Measurements from ENCODE around the gene CDYL. TPM values are rescaled to one million over a fixed set of nuclear protein-coding genes. Genes with fewer than 3 reads are reported as not detected.

Gene CDYL
- polyA plus RNA-seq, 1 experiment, result 26.6 TPM

GRCh38 chr6:4889701-4890100 is 113.5 kb downstream of the CDYL start:
- Histone ChIP-seq H3K27ac (ENCODE audit: low read depth, low read length) (no peak overlapping the region), H3K9me3 (ENCODE audit: control insufficient read depth, insufficient read depth, low read length) (no peaks in the 10 kb centered on the region; the same call in 1 of the 2 replicates), H3K4me3 (ENCODE audit: low read depth, low read length) (no peak overlapping the region), H3K27me3 (ENCODE audit: control insufficient read depth, insufficient read depth, low read length) (no peaks in the 10 kb centered on the region)
- no peak for TF ChIP-seq CTCF (IDR thresholded peaks at IDR 0.05; ENCODE audit: low read depth, low read length)
- no peak for DNase-seq (ENCODE audit: low read depth, low spot score)
- POLR2A ChIA-PET, result interaction anchor here (0.5 kb wide), 1 partner anchor 294 kb away, joined by 3 read pairs; no protein-coding TSS in a partner anchor
- CTCF ChIA-PET, result no interaction called here

- no peaks in the 10 kb centered on the region for H3K27me3 ChIP-seq (ENCODE audit: control insufficient read depth, insufficient read depth, low read length)
These were observed 114.0 kb downstream of the CDYL start for GRCh38 chr6:4890191-4890590.

GRCh38 chr6:4890627-4891026 is 114.4 kb downstream of the CDYL start:
- CTCF ChIA-PET, result no interaction called here
- POLR2A ChIA-PET, result no interaction called here
- no peak for TF ChIP-seq CTCF (IDR thresholded peaks at IDR 0.05; ENCODE audit: low read depth, low read length)

More at GRCh38 chr6:4890191-4890590, 114.0 kb downstream of the CDYL start:
- CTCF ChIA-PET, result no interaction called here
- no peaks in the 10 kb centered on the region; the same call in 1 of the 2 replicates for H3K9me3 ChIP-seq (ENCODE audit: control insufficient read depth, insufficient read depth, low read length)
- POLR2A ChIA-PET, result interaction anchor here (0.5 kb wide), 1 partner anchor 295 kb away, joined by 3 read pairs; no protein-coding TSS in a partner anchor
- no peak for TF ChIP-seq CTCF (IDR thresholded peaks at IDR 0.05; ENCODE audit: low read depth, low read length)
- DNase-seq (ENCODE audit: low read depth, low spot score), result no peak
- no peak overlapping the region for H3K27ac ChIP-seq (ENCODE audit: low read depth, low read length)
- no peak overlapping the region for H3K4me3 ChIP-seq (ENCODE audit: low read depth, low read length)

GRCh38 chr6:4891141-4891540 is 114.9 kb downstream of the CDYL start:
- CTCF ChIA-PET, result no interaction called here
- POLR2A ChIA-PET, result no interaction called here

More at GRCh38 chr6:4890627-4891026, 114.4 kb downstream of the CDYL start:
- Histone ChIP-seq H3K27me3 (ENCODE audit: control insufficient read depth, insufficient read depth, low read length) (no peaks in the 10 kb centered on the region), H3K4me3 (ENCODE audit: low read depth, low read length) (no peak overlapping the region), H3K27ac (ENCODE audit: low read depth, low read length) (no peak overlapping the region), H3K9me3 (ENCODE audit: control insufficient read depth, insufficient read depth, low read length) (no peaks in the 10 kb centered on the region; the same call in 1 of the 2 replicates)
- DNase-seq (ENCODE audit: low read depth, low spot score), result no peak

More at GRCh38 chr6:4891141-4891540, 114.9 kb downstream of the CDYL start:
- Histone ChIP-seq H3K4me3 (ENCODE audit: low read depth, low read length) (no peak overlapping the region), H3K9me3 (ENCODE audit: control insufficient read depth, insufficient read depth, low read length) (no peaks in the 10 kb centered on the region; the same call in 1 of the 2 replicates), H3K27me3 (ENCODE audit: control insufficient read depth, insufficient read depth, low read length) (no peaks in the 10 kb centered on the region), H3K27ac (ENCODE audit: low read depth, low read length) (no peak overlapping the region)
- DNase-seq (ENCODE audit: low read depth, low spot score), result no peak
- TF ChIP-seq CTCF (IDR thresholded peaks at IDR 0.05; ENCODE audit: low read depth, low read length), result no peak

Data from AG04450 (cell line).